Osteocyte (in vitro differentiated cells): ENCODE data around the gene SEMA4D. TPM values are rescaled to one million over a fixed set of nuclear protein-coding genes. Genes with fewer than 3 reads are reported as not detected.

Experiments used
- DNase-seq: peaks from one replicate; pipeline ENCODE4 v3.0.0; 2021; ENCODE audit warnings: mixed read lengths; ENCODE audit not compliant: unreplicated experiment; ENCODE audit errors: extremely low spot score
- H3K27ac Mint-ChIP-seq: one replicate; pipeline ENCODE4 v1.8.0; 2021; ENCODE audit warnings: mild to moderate bottlenecking, mixed read lengths; ENCODE audit not compliant: unreplicated experiment
- H3K27me3 Mint-ChIP-seq: one replicate; pipeline ENCODE4 v1.8.0; 2021; ENCODE audit warnings: mixed read lengths; ENCODE audit not compliant: unreplicated experiment
- H3K36me3 Mint-ChIP-seq: one replicate; pipeline ENCODE4 v1.8.0; 2021; ENCODE audit warnings: mixed read lengths; ENCODE audit not compliant: unreplicated experiment
- H3K4me1 Mint-ChIP-seq: one replicate; pipeline ENCODE4 v1.8.0; 2021; ENCODE audit warnings: mixed read lengths; ENCODE audit not compliant: unreplicated experiment
- H3K4me3 Mint-ChIP-seq: one replicate; pipeline ENCODE4 v1.8.0; 2021; ENCODE audit warnings: mild to moderate bottlenecking, moderate library complexity, mixed read lengths; ENCODE audit not compliant: unreplicated experiment
- H3K9me3 Mint-ChIP-seq: one replicate; pipeline ENCODE4 v1.8.0; 2021; ENCODE audit warnings: mixed read lengths; ENCODE audit not compliant: unreplicated experiment
- CTCF ChIP-seq: fragments of 200-600 bp; sonication (generic); IDR thresholded peaks from 2 replicates; pipeline ENCODE4 v1.5.0; 2021; ENCODE audit warnings: antibody characterized with exemption, mild to moderate bottlenecking, moderate library complexity
- total RNA-seq: library from RNA; stranded (reverse); gene quantifications from 2 replicates; pipeline ENCODE4 v1.2.1, GENCODE V29; 2021

SEMA4D gene
- total RNA-seq, 1 donor from 2014 or later: 2.0 TPM

- no peak overlapping the region for H3K4me3 Mint-ChIP-seq
- no peaks in the 10 kb centered on the region for H3K9me3 Mint-ChIP-seq
- no peak for TF ChIP-seq CTCF
Observed at GRCh38 chr9:89330513-89330912, 167.4 kb downstream of the SEMA4D start.

GRCh38 chr9:89329917-89330316 lies 168.0 kb downstream of the SEMA4D start:
- H3K4me1 Mint-ChIP-seq: no peaks in the 10 kb centered on the region
- no peak overlapping the region for H3K27ac Mint-ChIP-seq
- H3K9me3 Mint-ChIP-seq: no peaks in the 10 kb centered on the region
- no peak for DNase-seq
- H3K36me3 Mint-ChIP-seq: peaks cover 38% of the 10 kb centered on the region
- H3K4me3 Mint-ChIP-seq: no peak overlapping the region
- no peak for TF ChIP-seq CTCF
- no peaks in the 10 kb centered on the region for H3K27me3 Mint-ChIP-seq

More at GRCh38 chr9:89330513-89330912, 167.4 kb downstream of the SEMA4D start:
- H3K4me1 Mint-ChIP-seq: no peaks in the 10 kb centered on the region
- H3K27ac Mint-ChIP-seq: no peak overlapping the region
- H3K36me3 Mint-ChIP-seq: peaks cover 39% of the 10 kb centered on the region
- no peak for DNase-seq
- no peaks in the 10 kb centered on the region for H3K27me3 Mint-ChIP-seq

- TF ChIP-seq CTCF: no peak
- Mint-ChIP-seq H3K4me3 (no peak overlapping the region), H3K36me3 (peaks cover 21% of the 10 kb centered on the region), H3K9me3 (no peaks in the 10 kb centered on the region), H3K4me1 (peaks cover 4% of the 10 kb centered on the region), H3K27ac (no peak overlapping the region), H3K27me3 (no peaks in the 10 kb centered on the region)
- DNase-seq: no peak
Observed at GRCh38 chr9:89328064-89328463, 169.8 kb downstream of the SEMA4D start.

- Mint-ChIP-seq H3K4me1 (peaks cover 9% of the 10 kb centered on the region), H3K4me3 (no peak overlapping the region), H3K27me3 (no peaks in the 10 kb centered on the region), H3K9me3 (no peaks in the 10 kb centered on the region), H3K27ac (no peak overlapping the region), H3K36me3 (peaks cover 19% of the 10 kb centered on the region)
- TF ChIP-seq CTCF: no peak
- no peak for DNase-seq
Observed at GRCh38 chr9:89325733-89326132, 172.2 kb downstream of the SEMA4D start.

- no peaks in the 10 kb centered on the region for H3K9me3 Mint-ChIP-seq
- H3K27ac Mint-ChIP-seq: no peak overlapping the region
- H3K4me3 Mint-ChIP-seq: no peak overlapping the region
- H3K4me1 Mint-ChIP-seq: peaks cover 24% of the 10 kb centered on the region
- no peaks in the 10 kb centered on the region for H3K27me3 Mint-ChIP-seq
- no peak for TF ChIP-seq CTCF
- no peak for DNase-seq
- H3K36me3 Mint-ChIP-seq: peaks cover 3% of the 10 kb centered on the region
Observed at GRCh38 chr9:89323390-89323789, 174.5 kb downstream of the SEMA4D start.
